ENCODE data around the gene MCM7. TPM values are rescaled to one million over a fixed set of nuclear protein-coding genes. Genes with fewer than 3 reads are reported as not detected.
A peak's percentile ranks its signal among the peaks of the same experiment; 100 is the strongest.
"Not testable (repeated sequence)": the region's sequence is repeated elsewhere in the genome, so short reads cannot be mapped to it uniquely, and the experiment has no call there.

The MCM7 gene
- total and polyA plus RNA-seq, 2 of the 13 experiments (the other 11 are each of a cell fraction or from before 2014, with no cell fraction given), result 84.5 to 214 TPM

DNA sequence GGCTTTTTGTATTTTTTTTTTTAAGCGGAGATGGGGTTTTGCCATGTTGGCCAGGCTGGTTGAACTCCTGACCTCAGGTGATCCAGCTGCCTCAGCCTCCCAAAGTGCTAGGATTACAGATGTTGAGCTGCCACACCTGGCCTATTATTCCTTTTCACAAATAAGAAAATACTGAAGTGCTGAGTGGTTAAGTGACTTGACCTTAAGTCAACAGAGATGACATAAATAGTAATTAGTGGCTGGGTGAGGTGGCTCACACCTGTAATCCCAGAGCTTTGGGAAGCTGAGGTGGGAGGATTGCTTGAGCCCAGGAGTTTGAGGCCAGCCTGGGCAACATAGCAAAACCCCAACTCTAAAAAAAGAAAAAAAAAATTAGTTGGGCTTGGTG, 29.0 kb upstream of the MCM7 start:
- ATAC-seq; H4K20me1 ChIP-seq (ENCODE audit: insufficient read depth, low read length); H3K4me3 ChIP-seq (replicated peaks in 1 of 3; ENCODE audit: insufficient read depth in 1 of 3, low read depth in 2 of 3, low read length in 3 of 3); BruUV-seq (replicated peaks); H3K27ac ChIP-seq (ENCODE audit: extremely low read length, insufficient read depth, low read length); FAIRE-seq; H3K27me3 ChIP-seq (ENCODE audit: control insufficient read depth in 1 of 2, insufficient read depth in 2 of 2, low read length in 2 of 2); H3K9me3 ChIP-seq (ENCODE audit: low read length); DNase-seq (ENCODE audit: low spot score); H3K36me3 ChIP-seq (replicated peaks in 1 of 2; ENCODE audit: control insufficient read depth in 1 of 2, insufficient read depth in 2 of 2, low read length in 2 of 2); H3K9ac ChIP-seq (ENCODE audit: insufficient read depth, low read depth, low read length); intact Hi-C loops (cut with micrococcal nuclease; ENCODE audit: unreplicated experiment); H3K79me2 ChIP-seq (ENCODE audit: insufficient read depth, low read length); H2AFZ ChIP-seq (ENCODE audit: low read length): not testable (repeated sequence)
- Histone ChIP-seq H3K4me1 (ENCODE audit: insufficient read depth, low read length) (peaks cover 44% of the 10 kb centered on the region), H3K4me2 (ENCODE audit: low read depth, low read length) (0 out of 2 replicates have a peak overlapping the region, but pooled peaks have one; percentile 80)
- POLR2A ChIA-PET, result interaction anchor here (1.4 to 3.7 kb wide), 3 partner anchors 12 to 29 kb away, joined by 3 to 26 read pairs (median 8); partner anchors contain the start of genes AP4M1, LAMTOR4 and MCM7
- 100% methylated on average over 1 of the region's 1 CpG for WGBS (ENCODE audit: low lambda C conversion rate)
- CTCF ChIA-PET (ENCODE audit: low intra/inter-chr PET ratio, low total read pairs), result interaction anchor here (1.9 kb wide), 1 partner anchor 21 kb away, joined by 5 read pairs; no protein-coding TSS in a partner anchor
- in situ Hi-C loops (cut with HindIII; ENCODE audit: extremely low pct_ligation_motif_present, low pct_unique_long_range_greater_than_20kb), result loop anchor here (5.0 kb wide), 1 partner anchor 82 kb away; no protein-coding TSS in a partner anchor

DNA sequence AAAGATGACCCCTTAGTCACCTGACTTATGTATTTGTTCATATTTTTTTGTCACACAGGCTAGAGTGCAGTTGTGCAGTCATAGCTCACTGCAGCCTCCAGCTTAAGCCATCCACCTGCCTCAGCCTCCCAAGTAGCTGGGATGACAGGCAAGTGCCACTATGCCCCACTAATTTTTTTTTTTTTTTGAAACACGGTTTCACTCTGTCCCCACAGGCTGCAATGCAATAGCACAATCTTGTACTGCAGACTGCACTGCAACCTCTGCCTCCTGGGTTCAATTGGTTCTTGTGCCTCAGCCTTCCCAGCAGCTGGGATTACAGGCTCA, 27.4 kb upstream of the MCM7 start:
- no peaks in the 10 kb centered on the region for H4K20me1 ChIP-seq (ENCODE audit: insufficient read depth, low read length)
- intact Hi-C loops (cut with micrococcal nuclease; ENCODE audit: unreplicated experiment) (loop anchor here (5.0 kb wide), 1 partner anchor 46 kb away; the partner anchor contains the start of gene ZNF3), in situ Hi-C loops (cut with HindIII; ENCODE audit: extremely low pct_ligation_motif_present, low pct_unique_long_range_greater_than_20kb) (no loop called here)
- peaks cover 5% of the 10 kb centered on the region for H3K79me2 ChIP-seq (ENCODE audit: insufficient read depth, low read length)
- POLR2A ChIA-PET, result interaction anchor here (2.5 to 3.7 kb wide), 2 partner anchors 20 to 28 kb away, joined by 8 to 26 read pairs; partner anchors contain the start of genes AP4M1, LAMTOR4 and MCM7
- H3K4me2 ChIP-seq (ENCODE audit: low read depth, low read length), result peak overlapping the region; percentile 74
- no peak for FAIRE-seq
- no peaks in the 10 kb centered on the region for H3K9me3 ChIP-seq (ENCODE audit: low read length)
- TF ChIP-seq, protein P1, sequence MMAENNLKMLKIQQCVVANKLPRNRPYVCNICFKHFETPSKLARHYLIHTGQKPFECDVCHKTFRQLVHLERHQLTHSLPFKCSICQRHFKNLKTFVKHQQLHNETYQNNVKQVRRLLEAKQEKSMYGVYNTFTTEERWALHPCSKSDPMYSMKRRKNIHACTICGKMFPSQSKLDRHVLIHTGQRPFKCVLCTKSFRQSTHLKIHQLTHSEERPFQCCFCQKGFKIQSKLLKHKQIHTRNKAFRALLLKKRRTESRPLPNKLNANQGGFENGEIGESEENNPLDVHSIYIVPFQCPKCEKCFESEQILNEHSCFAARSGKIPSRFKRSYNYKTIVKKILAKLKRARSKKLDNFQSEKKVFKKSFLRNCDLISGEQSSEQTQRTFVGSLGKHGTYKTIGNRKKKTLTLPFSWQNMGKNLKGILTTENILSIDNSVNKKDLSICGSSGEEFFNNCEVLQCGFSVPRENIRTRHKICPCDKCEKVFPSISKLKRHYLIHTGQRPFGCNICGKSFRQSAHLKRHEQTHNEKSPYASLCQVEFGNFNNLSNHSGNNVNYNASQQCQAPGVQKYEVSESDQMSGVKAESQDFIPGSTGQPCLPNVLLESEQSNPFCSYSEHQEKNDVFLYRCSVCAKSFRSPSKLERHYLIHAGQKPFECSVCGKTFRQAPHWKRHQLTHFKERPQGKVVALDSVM (CRISPR knock-in tag; IDR thresholded peaks at IDR 0.05), result peak; percentile 50
- TF ChIP-seq ZNF12 (CRISPR knock-in tag; IDR thresholded peaks at IDR 0.05), result 0 out of 2 replicates have a peak, but pooled peaks have one; percentile 50
- no peak for TF ChIP-seq ZNF879 (CRISPR knock-in tag; IDR thresholded peaks at IDR 0.05)
- DNase-seq (ENCODE audit: low spot score), result no peak
- peaks cover 58% of the 10 kb centered on the region for H3K4me1 ChIP-seq (ENCODE audit: insufficient read depth, low read length)
- no peak overlapping the region for H3K27ac ChIP-seq (ENCODE audit: extremely low read length, insufficient read depth, low read length)
- WGBS (ENCODE audit: low lambda C conversion rate), result 37% methylated on average over 1 of the region's 1 CpG
- no peaks in the 10 kb centered on the region for H3K36me3 ChIP-seq (replicated peaks in 1 of 2; ENCODE audit: control insufficient read depth in 1 of 2, insufficient read depth in 2 of 2, low read length in 2 of 2)
- ATAC-seq, result no peak
- CTCF ChIA-PET (ENCODE audit: low intra/inter-chr PET ratio, low total read pairs), result no interaction called here
- H3K4me3 ChIP-seq (replicated peaks in 1 of 3; ENCODE audit: insufficient read depth in 1 of 3, low read depth in 2 of 3, low read length in 3 of 3), result peak overlapping the region in 2 of 3 experiments; percentile 84 to 92; a peak in 2 of 6 replicates
- H2AFZ ChIP-seq (ENCODE audit: low read length), result no peak overlapping the region
- H3K27me3 ChIP-seq (ENCODE audit: control insufficient read depth in 1 of 2, insufficient read depth in 2 of 2, low read length in 2 of 2), result no peaks in the 10 kb centered on the region
- H3K9ac ChIP-seq (ENCODE audit: insufficient read depth, low read depth, low read length), result no peak overlapping the region
- no TSS peak for BruUV-seq (replicated peaks)

Measured in HepG2 (cell line).